Glomerular visceral epithelial cell (primary cell): ENCODE results near the gene GNAL.

Source experiments
- DNase-seq: peaks from one replicate; pipeline ENCODE4 v3.0.0-alpha.2; 2016; ENCODE audit errors: extremely low spot score

GNAL gene

GRCh38 chr18:11724781-11725180 is 35.7 kb downstream of the GNAL start:
- DNase-seq, result no peak

DNA sequence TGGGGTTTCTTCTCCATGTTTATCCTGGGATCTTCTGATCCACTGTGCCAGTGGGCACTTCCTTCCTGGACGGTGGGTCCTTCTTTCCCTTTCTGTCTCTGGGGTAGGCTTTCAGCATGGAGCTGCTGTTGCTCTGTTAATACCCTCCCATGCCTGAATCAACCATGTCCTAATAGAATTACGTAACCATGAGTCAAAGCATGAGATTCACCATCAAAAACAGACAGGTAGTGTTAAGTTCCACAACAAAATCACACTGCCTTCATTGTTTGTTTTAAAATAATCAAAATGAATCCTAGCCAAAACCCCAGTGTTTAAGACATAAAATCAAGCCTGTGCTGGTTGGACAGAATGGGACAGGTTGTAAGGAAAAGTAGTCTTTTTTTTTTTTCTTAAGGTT is 37.5 kb downstream of the GNAL start:
- no peak for DNase-seq

DNA sequence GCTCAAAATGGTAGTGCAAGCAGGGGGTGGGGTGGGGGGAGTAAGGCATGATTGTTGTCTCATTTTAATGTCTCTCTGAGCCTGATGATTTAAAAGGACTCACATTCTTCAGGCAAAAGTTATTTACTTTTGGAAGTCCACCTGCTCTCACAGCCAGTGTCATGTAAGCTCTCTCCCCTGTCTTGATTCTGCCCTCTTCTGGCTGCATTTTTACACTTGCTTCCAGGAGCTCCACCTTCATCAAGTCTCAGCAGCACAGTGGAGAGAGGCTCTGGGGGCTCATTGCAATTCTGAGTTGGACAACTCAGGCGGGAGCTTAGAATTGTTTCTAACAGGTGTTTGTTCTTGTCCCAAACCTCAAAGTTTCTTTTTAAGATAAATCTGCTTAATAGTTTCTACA is 39.2 kb downstream of the GNAL start:
- no peak for DNase-seq

DNA sequence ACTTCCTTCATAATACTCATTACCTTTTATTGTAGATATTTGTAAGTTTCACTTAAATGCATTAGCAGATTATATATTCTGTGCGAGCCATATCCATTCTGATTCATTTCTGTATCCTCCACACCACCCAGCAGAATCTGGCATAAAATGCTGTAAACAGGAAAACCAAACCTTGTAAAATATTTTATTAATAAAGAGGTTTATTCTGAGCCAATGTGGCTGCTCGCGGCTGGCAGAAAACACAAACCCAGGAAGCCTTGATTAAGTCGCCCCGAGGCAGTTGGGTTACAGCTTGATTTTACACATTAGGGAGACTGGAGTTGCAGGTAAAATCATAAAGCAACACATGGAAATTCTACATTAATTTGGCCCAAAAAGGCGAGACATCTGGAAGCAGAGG is 40.5 kb downstream of the GNAL start:
- DNase-seq, result no peak

DNA sequence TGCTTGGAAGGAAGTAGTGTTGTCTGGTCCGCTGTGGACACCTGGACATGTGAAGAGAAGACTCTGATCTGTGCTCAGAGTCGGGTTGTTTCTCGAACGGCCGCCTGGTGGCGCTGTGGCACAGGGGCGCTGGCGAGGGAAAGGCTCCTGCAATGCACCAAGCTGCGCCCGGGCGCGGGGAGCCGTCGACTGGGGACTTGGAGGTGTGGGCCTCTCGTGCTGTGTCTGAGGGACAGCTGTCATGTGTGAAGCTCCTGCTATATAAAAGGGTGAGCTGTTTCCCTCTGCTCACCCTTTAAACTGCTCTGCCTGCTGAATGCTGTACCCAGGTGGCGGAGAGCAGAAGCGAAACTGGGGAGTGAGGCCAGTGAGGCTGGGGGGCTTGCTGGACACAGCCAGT is 44.0 kb downstream of the GNAL start:
- peak; percentile 67 for DNase-seq

GRCh38 chr18:11736656-11737055 is 47.6 kb downstream of the GNAL start:
- no peak for DNase-seq

DNA sequence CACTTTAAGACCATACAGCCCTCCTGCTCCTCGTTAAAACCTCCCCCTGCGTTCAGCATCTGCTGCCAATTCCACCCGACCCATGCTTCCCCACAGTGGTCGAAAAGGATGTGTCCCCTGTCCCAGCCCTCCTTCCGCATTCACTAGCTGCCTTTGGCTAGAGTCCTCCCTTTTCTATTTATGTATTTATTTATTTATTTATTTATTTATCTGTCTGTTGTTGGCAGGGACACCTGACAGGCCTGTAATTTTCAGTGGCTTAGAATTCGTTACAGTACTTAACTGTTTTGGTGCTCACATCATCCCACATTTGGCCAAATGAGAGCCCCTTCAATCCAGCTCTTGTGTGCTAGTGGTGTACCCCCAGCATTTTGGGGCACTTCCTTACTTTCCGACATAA is 50.8 kb downstream of the GNAL start:
- DNase-seq, result no peak

DNA sequence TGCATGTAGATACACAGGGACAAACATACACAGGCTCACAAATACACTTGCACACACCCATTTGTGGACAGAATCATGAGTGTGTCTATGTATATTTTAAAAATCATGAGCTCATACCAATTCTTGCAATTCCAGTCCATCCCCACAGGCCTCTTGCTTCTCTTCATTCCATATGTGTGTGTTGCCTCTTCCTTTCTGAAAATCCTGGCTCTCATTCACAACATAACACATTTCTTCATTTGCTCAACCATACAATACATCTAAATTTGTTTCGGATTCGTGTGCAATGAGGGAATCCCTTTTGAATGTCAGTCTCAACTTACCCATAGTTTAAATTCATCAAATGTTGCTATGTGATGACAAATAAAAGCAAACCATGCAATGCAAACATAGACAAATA is 51.4 kb downstream of the GNAL start:
- no peak for DNase-seq

- peak; percentile 6 for DNase-seq
Observed at GRCh38 chr18:11741505-11742145, 52.6 kb downstream of the GNAL start.

DNA sequence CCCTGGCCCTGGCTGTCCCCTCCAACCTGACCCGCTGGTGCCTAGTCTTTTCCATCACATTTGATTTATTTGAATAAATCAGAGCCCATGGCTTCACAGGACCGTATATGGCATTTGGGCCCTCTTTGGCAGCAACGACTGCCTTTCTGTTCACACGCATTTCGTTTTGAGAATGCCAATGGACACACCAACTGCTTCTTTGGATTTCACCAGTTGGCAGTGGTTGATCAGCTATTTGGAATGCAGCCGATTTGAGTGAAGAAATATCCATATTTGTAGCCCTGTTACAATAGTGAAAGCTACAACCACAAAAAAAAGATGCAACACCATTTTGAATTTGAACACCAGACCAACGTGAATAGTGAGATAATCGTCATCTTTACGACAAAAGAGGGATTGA is 56.5 kb downstream of the GNAL start:
- DNase-seq, result no peak

- DNase-seq, result no peak
Observed at GRCh38 chr18:11747286-11747685, 58.2 kb downstream of the GNAL start.

DNA sequence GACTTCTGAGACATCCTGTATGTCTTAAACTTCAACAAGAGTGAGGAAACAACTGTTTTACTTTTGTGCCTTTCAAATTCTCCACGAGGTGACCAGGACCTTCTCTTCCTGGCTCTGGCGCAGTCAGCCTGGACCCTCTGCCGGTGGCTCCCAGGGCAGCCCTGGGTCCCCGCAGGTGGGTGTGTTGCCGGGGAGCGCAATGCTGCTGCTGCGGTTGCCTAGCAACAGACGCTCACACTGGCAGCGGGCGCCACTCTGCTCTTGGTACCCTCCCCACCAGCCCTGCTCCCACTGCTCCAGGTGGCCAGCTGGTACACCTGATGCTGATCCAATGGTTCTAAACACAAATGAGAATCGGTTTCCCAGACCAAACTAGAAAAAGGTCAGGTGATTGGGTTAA is 58.7 kb downstream of the GNAL start:
- no peak for DNase-seq

DNA sequence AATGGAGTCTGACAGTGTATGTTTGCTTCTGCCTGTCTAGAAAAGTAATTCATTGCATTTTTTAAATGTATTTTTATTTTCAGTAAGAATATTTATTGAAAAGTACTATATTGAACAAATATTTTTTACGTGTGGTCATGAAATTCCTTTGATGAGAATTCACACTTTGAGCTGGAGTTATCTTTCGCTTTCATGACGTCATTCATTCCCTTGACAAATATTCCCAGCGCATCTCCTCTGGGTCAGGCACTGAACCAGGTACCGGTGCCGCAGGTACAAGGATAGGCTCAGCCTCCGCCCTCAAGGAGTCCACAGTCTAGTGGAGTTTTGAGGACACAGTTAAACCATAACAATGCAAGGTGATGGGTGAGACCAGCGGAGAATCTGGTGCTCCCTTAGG is 60.2 kb downstream of the GNAL start:
- no peak for DNase-seq

DNA sequence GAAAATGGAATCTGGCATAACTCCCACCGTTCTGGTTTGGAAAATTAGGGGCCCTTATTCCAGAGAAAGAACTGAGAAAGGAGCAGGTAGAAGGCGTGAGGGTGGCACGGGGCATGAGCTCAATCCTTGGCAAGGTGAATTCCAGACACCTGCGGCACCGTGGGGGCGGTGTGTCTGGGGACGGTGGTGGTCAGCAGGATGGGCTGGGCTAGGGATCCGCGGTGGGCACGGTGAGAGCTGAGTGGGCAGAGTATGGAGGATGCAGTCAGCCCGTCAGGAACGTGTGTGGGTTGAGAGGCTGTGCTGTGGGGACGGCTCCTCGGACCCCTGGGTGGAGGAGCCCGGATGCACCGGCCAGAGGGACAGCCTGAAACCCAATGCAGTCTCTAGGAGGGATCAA is 61.1 kb downstream of the GNAL start:
- no peak for DNase-seq

- DNase-seq, result no peak
Observed at GRCh38 chr18:11750581-11751310, 61.7 kb downstream of the GNAL start.

- DNase-seq, result no peak
Observed at GRCh38 chr18:11751341-11752115, 62.5 kb downstream of the GNAL start.

- DNase-seq, result peak; percentile 10
Observed at GRCh38 chr18:11752116-11752911, 63.2 kb downstream of the GNAL start.

- DNase-seq, result no peak
Observed at GRCh38 chr18:11754979-11755378, 65.9 kb downstream of the GNAL start.

DNA sequence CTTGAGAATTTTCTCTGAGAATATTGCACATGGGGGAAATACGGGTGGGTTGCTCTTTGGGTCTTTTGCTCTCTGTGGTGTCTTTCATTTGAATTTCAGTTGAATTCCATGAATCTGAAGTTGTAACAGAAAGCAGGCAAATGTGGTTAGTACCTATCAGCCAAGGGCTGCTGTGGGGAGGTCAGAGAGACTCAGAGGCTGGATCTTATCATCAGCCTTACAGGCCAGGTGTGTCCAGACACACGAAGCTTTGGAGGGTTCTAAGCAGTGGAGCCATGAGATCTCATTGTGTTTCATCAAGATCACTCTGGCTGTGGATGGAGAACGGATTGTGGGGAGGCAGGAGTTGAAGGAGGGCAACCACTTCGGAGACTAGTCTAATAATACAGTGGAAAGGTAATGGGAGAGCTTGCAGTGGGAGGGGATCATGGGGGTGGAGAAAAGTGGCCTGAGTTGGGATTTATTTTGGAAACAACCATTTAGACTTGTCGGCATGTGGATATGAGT is 68.1 kb downstream of the GNAL start:
- no peak for DNase-seq

GRCh38 chr18:11759456-11759855 is 70.4 kb downstream of the GNAL start:
- DNase-seq, result no peak

- no peak for DNase-seq
Observed at GRCh38 chr18:11760498-11761167, 71.6 kb downstream of the GNAL start.
